Common myeloid progenitor, CD34-positive (primary cell): ENCODE results near the gene ZNF385B.

ENCODE experiments used
- CTCF ChIA-PET: fragments of 350-600 bp; sonication (Branson Sonifier 250); formaldehyde crosslinking; loops from one replicate; lab custom pipeline; 2021; ENCODE audit warnings: antibody characterized with exemption; lab: Charles Lee
- POLR2A ChIA-PET: fragments of 350-600 bp; sonication (Branson Sonifier 250); formaldehyde crosslinking; loops from one replicate; lab custom pipeline; 2021; ENCODE audit warnings: antibody characterized with exemption; lab: Charles Lee
- DNase-seq, 3 donors: peaks; one replicate each; pipeline versions ENCODE4 v3.0.0 to v3.0.0-alpha.2; 2013
- H3K27ac ChIP-seq, 2 experiments: 1 replicate in 1 of 2; 2 replicates in 1 of 2; pipeline ENCODE4 v1.7.0; 2013; ENCODE audit warnings: inconsistent platforms in 2 of 2, low read length in 2 of 2, mild to moderate bottlenecking in 2 of 2, low read depth in 1 of 2, moderate library complexity in 1 of 2; ENCODE audit not compliant: severe bottlenecking in 2 of 2, insufficient read depth in 1 of 2, poor library complexity in 1 of 2
- H3K27me3 ChIP-seq, 5 experiments: replicated peaks in 2 of 5; 1 replicate in 3 of 5; 2 replicates in 2 of 5; pipeline versions ENCODE4 v1.6.1 to v1.7.0; 2013; ENCODE audit warnings: low read length in 4 of 5, mild to moderate bottlenecking in 2 of 5, moderate library complexity in 2 of 5, inconsistent platforms in 1 of 5; ENCODE audit not compliant: insufficient read depth in 5 of 5, control insufficient read depth in 4 of 5
- H3K36me3 ChIP-seq, 4 experiments: 1 replicate in 2 of 4; 2 replicates in 2 of 4; pipeline versions ENCODE4 v1.6.1 to v1.7.0; 2013; ENCODE audit warnings: low read length in 3 of 4, control low read depth in 1 of 4, mild to moderate bottlenecking in 1 of 4; ENCODE audit not compliant: control insufficient read depth in 4 of 4, insufficient read depth in 4 of 4
- H3K4me1 ChIP-seq, 4 experiments: 1 replicate in 3 of 4; 2 replicates in 1 of 4; pipeline versions ENCODE4 v1.6.1 to v1.7.1; 2013; ENCODE audit warnings: low read length in 3 of 4, mild to moderate bottlenecking in 3 of 4, control low read depth in 1 of 4, inconsistent platforms in 1 of 4, moderate library complexity in 1 of 4; ENCODE audit not compliant: control insufficient read depth in 4 of 4, insufficient read depth in 4 of 4; ENCODE audit errors: control extremely low read depth in 1 of 4
- H3K4me3 ChIP-seq, 7 experiments: 1 replicate in 4 of 7; 2 replicates in 3 of 7; pipeline versions ENCODE4 v1.5.1 to v1.7.0; 2013; ENCODE audit warnings: mild to moderate bottlenecking in 7 of 7, low read length in 6 of 7, moderate library complexity in 6 of 7, inconsistent platforms in 2 of 7, low read depth in 2 of 7, control low read depth in 1 of 7; ENCODE audit not compliant: insufficient read depth in 4 of 7, control insufficient read depth in 1 of 7; ENCODE audit errors: extremely low read depth in 1 of 7
- H3K9me3 ChIP-seq, 5 experiments: 1 replicate in 4 of 5; 2 replicates in 1 of 5; pipeline versions ENCODE4 v1.6.1 to v1.7.1; 2013; ENCODE audit warnings: low read length in 4 of 5, mild to moderate bottlenecking in 2 of 5, inconsistent platforms in 1 of 5, low read depth in 1 of 5, moderate library complexity in 1 of 5; ENCODE audit not compliant: control insufficient read depth in 4 of 5, insufficient read depth in 2 of 5; ENCODE audit errors: control extremely low read depth in 1 of 5
- WGBS: methylation state at CpG from one replicate; pipeline ENCODE4 v1.1.5; 2013; ENCODE audit not compliant: insufficient coverage; 5-methylcytosine and 5-hydroxymethylcytosine counted together

ZNF385B gene

DNA sequence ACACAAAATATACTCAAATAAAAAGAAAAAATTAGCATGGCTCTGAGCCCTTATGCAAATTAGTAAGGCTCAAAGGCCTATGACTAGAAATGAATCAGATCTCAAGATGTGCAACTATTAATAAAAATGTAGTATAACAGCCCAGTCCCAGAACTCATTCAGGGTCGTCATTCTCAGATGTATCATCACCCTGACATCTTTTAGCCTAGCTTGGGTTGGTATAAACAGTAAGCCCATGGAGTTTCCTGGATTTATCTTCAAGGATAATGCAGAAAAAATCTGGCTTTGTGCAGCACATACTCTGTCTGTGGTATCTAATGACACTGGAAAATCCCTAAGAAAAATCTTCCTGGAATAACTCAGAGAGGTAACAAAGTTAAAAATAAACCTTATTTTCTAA, 239.3 kb downstream of the ZNF385B start:
- ChIA-PET POLR2A (no interaction called here), CTCF (no interaction called here)
- no peak for DNase-seq

DNA sequence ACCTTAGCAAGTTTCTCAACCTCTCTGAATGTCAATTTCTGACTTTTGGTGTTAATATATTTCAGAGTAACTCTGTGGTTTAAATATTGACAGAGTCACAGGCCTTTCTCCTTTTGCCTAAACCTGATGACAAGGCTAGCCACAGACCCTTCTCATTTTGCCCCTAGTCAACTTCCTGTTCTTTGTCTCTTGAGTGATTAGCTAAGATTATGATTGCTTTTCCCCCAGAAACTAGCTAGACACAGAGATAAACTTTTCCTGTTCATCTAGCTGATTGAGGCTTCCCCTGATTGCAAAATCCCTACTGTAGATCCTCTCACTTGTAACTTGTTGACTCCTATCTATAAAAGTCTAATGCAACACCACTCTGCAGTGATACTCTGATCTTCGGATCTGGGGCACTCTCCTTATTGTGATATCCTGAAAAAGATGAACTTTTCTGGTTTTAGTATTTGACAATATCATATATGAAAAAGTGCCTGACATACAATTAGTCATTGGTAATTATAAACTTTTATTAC, 241.4 kb downstream of the ZNF385B start:
- no CpG with 5 or more reads among the region's 1 CpG for WGBS
- ChIA-PET CTCF (no interaction called here), POLR2A (no interaction called here)
- Histone ChIP-seq H3K4me1 (no peaks in the 10 kb centered on the region), H3K9me3 (peaks cover 0 to 1% (median 0%) of the 10 kb centered on the region in 5 experiments), H3K27me3 (no peaks in the 10 kb centered on the region), H3K4me3 (no peak overlapping the region), H3K36me3 (no peaks in the 10 kb centered on the region), H3K27ac (no peak overlapping the region)
- DNase-seq: no peak

More for the DNA sequence above, 239.3 kb downstream of the ZNF385B start:
- H3K27ac ChIP-seq: no peak overlapping the region
- no peaks in the 10 kb centered on the region for H3K36me3 ChIP-seq
- no peak overlapping the region for H3K4me3 ChIP-seq
- H3K27me3 ChIP-seq: no peaks in the 10 kb centered on the region
- WGBS: no CpG with 5 or more reads among the region's 1 CpG
- H3K9me3 ChIP-seq: peaks cover 0 to 1% (median 0%) of the 10 kb centered on the region in 5 experiments
- H3K4me1 ChIP-seq: no peaks in the 10 kb centered on the region

DNA sequence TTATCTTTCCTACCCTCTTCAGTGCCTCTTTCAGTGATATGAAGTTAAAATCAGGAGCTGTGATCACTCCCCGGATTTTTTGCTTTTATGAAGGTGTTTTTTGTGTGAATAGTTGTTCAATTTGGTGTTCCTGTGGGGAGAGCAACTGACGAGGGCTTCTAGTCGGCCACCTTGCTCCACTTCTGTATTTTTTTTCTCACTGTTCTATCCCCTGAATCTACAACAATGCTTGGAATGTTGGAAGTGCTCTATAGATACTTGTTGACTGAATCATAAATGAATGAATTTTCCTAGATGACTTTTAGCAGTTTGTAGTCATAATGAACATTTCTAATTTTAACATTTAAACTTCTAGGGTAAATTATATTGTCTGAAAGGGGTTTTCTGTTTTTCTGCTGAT, 247.3 kb downstream of the ZNF385B start:
- Histone ChIP-seq H3K4me3 (no peak overlapping the region), H3K36me3 (no peaks in the 10 kb centered on the region), H3K4me1 (no peaks in the 10 kb centered on the region), H3K9me3 (no peaks in the 10 kb centered on the region), H3K27me3 (no peaks in the 10 kb centered on the region), H3K27ac (no peak overlapping the region)
- CTCF ChIA-PET: no interaction called here
- no CpG with 5 or more reads among the region's 3 CpGs for WGBS
- no peak for DNase-seq
- POLR2A ChIA-PET: no interaction called here

DNA sequence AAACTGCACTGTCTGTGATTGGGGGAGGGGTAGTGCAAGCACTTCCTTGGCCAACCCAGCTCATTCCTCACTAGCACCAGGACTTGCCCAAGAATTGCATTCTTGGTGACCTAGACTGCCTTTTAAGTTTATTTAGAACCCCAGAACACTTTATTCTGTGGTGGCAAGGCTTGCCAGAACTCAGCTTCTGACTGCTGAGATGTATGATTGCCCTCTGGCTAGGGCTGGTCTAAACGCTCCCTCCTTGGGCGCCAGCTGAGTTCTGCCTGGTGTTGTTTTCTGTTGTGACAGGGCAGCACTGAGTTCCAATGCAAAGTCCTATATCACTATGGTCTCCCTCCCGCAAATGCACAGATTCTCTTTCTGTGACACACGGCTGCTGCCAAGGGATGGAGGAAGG, 247.7 kb downstream of the ZNF385B start:
- Histone ChIP-seq H3K4me3 (no peak overlapping the region), H3K9me3 (no peaks in the 10 kb centered on the region), H3K36me3 (no peaks in the 10 kb centered on the region), H3K27ac (no peak overlapping the region), H3K27me3 (no peaks in the 10 kb centered on the region), H3K4me1 (no peaks in the 10 kb centered on the region)
- ChIA-PET CTCF (no interaction called here), POLR2A (no interaction called here)
- WGBS: 100% methylated on average over 4 of the region's 4 CpGs
- no peak for DNase-seq

DNA sequence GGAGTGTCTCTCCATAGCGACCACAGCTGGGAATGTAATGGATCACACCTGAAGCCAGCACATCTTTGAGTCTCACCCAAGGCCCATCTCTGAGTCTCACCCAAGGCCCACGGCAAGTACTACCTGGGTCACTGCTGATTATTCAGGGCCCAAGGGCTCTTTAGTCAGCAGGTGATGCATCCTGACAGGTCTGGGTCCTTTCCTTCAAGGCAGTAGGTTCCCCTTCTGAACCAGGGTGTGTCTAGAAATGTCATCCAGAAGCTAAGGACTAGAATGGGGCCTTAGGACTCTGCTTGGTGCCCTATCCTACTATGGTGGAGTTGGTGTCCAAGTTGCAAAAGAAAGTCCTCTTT, 248.1 kb downstream of the ZNF385B start:
- Histone ChIP-seq H3K9me3 (no peaks in the 10 kb centered on the region), H3K4me3 (no peak overlapping the region), H3K27ac (no peak overlapping the region), H3K4me1 (no peaks in the 10 kb centered on the region), H3K36me3 (no peaks in the 10 kb centered on the region), H3K27me3 (no peaks in the 10 kb centered on the region)
- 95% methylated on average over 2 of the region's 2 CpGs for WGBS
- DNase-seq: no peak
- ChIA-PET CTCF (no interaction called here), POLR2A (no interaction called here)

DNA sequence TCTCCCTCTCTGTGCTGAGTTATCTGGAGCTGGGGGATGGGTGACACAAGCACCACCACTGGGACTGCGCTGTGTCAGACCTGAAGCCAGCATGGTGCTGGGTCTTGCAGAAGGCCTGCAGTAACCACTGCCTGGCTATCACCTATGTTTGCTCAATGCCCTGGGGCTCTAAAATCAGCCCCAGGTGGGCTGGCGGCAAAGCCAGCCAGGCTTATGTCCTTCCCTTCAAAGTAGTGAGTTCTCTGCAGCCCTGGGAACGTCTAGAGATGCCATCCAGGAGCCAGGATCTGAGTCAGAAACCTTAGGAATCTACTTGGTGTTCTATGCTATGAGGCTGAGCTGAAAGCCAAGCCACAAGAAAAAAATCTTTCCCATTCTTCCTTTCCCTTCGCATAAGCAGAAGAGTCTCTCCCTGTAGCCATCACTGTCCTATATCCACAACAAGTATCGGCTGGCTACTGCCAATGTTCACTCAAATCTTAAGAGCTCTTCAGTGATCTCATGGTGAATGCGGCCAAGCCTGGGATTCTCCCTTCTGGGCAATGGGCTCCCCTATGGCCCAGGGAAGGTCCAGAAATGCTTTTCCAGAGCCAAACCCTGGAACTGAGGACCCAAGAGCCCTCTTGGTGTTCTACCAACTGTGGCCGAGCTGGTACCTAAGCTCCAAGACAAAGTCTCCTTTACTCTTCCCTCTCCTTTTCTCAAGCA, 248.7 kb downstream of the ZNF385B start:
- H3K9me3 ChIP-seq: no peaks in the 10 kb centered on the region
- CTCF ChIA-PET: no interaction called here
- H3K27me3 ChIP-seq: no peaks in the 10 kb centered on the region
- WGBS: 95% methylated on average over 6 of the region's 7 CpGs
- H3K4me3 ChIP-seq: no peak overlapping the region
- no peaks in the 10 kb centered on the region for H3K36me3 ChIP-seq
- DNase-seq: no peak
- no peak overlapping the region for H3K27ac ChIP-seq
- no peaks in the 10 kb centered on the region for H3K4me1 ChIP-seq
- POLR2A ChIA-PET: no interaction called here

DNA sequence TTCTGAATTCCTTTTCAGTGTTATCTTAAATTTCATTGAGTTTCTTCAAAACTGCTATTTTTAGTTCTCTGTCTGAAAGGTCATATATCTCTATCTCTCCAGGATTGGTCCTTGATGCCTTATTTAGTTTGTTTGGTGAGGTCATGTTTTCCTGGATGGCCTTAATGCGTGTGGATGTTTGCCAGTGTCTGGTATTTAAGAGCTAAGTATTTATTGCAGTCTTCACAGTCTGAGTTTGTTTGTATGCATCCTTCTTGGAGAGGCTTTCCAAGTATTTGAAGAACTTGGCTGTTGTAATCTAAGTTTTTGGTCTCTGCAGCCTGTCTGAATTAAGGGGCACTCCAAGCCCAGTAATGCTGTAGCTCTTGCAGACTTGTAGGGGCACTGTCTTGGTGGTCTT, 249.3 kb downstream of the ZNF385B start:
- Histone ChIP-seq H3K36me3 (no peaks in the 10 kb centered on the region), H3K4me1 (no peaks in the 10 kb centered on the region), H3K9me3 (no peaks in the 10 kb centered on the region), H3K27me3 (no peaks in the 10 kb centered on the region), H3K4me3 (no peak overlapping the region), H3K27ac (no peak overlapping the region)
- 33% methylated on average over 1 of the region's 1 CpG for WGBS
- DNase-seq: no peak
- POLR2A ChIA-PET: no interaction called here
- CTCF ChIA-PET: no interaction called here
